Measurements from ENCODE around the gene NUBP1.

GRCh38 chr16:10780628-10781027 is 37.0 kb downstream of the NUBP1 start:
- no peak for TF ChIP-seq CTCF (IDR thresholded peaks at IDR 0.05)
- no peak for TF ChIP-seq NFYB (CRISPR knock-in tag; conservative IDR thresholded peaks at IDR 0.05; ENCODE audit: low read depth)
